Hindlimb muscle (tissue), 1 donor: ENCODE measurements around the gene PRDM15. TPM values are rescaled to one million over a fixed set of nuclear protein-coding genes. Genes with fewer than 3 reads are reported as not detected.

Experiments used
- DNase-seq: peaks from one replicate; pipeline ENCODE4 v3.0.0-alpha.2; 2013
- polyA plus RNA-seq: library from polyadenylated mRNA; unstranded; fragments of 120-200 nt; gene quantifications from one replicate; pipeline ENCODE4 v1.2.1, GENCODE V29; 2013; ENCODE audit not compliant: insufficient read length

PRDM15 gene
- 4.5 TPM for polyA plus RNA-seq

- DNase-seq, result peak; percentile 84
Observed at GRCh38 chr21:41879190-41879998, at the start of gene PRDM15. PRDM15 (minus strand) TSS chr21:41879344; CDS start chr21:41860363, 18,981 bp downstream.

- no peak for DNase-seq
Observed at GRCh38 chr21:41928621-41929220, 49.6 kb upstream of the PRDM15 start.

- no peak for DNase-seq
Observed at GRCh38 chr21:41927727-41928409, 48.7 kb upstream of the PRDM15 start.

- DNase-seq, result no peak
Observed at GRCh38 chr21:41926807-41927171, 47.6 kb upstream of the PRDM15 start.

- peak; percentile 48 for DNase-seq
Observed at GRCh38 chr21:41926117-41926806, 47.1 kb upstream of the PRDM15 start.

- no peak for DNase-seq
Observed at GRCh38 chr21:41925767-41926116, 46.6 kb upstream of the PRDM15 start.

- no peak for DNase-seq
Observed at GRCh38 chr21:41924368-41924754, 45.2 kb upstream of the PRDM15 start.

- peak; percentile 47 for DNase-seq
Observed at GRCh38 chr21:41923631-41924367, 44.7 kb upstream of the PRDM15 start.

GRCh38 chr21:41923186-41923585 lies 44.0 kb upstream of the PRDM15 start:
- peak; percentile 40 for DNase-seq

GRCh38 chr21:41921021-41921420 lies 41.9 kb upstream of the PRDM15 start:
- DNase-seq, result no peak

GRCh38 chr21:41920476-41920875 lies 41.3 kb upstream of the PRDM15 start:
- no peak for DNase-seq

- DNase-seq, result no peak
Observed at GRCh38 chr21:41919666-41920398, 40.7 kb upstream of the PRDM15 start.

- DNase-seq, result no peak
Observed at GRCh38 chr21:41918561-41919358, 39.6 kb upstream of the PRDM15 start.

- DNase-seq, result no peak
Observed at GRCh38 chr21:41917531-41917930, 38.4 kb upstream of the PRDM15 start.

GRCh38 chr21:41916888-41917433 lies 37.8 kb upstream of the PRDM15 start:
- no peak for DNase-seq

- DNase-seq, result no peak
Observed at GRCh38 chr21:41914965-41915364, 35.8 kb upstream of the PRDM15 start.

- DNase-seq, result no peak
Observed at GRCh38 chr21:41914358-41914757, 35.2 kb upstream of the PRDM15 start.

GRCh38 chr21:41913230-41913629 lies 34.1 kb upstream of the PRDM15 start:
- DNase-seq, result no peak

- no peak for DNase-seq
Observed at GRCh38 chr21:41908829-41909228, 29.7 kb upstream of the PRDM15 start.

GRCh38 chr21:41907496-41908258 lies 28.5 kb upstream of the PRDM15 start:
- no peak for DNase-seq
